CD4-positive, CD25-positive, alpha-beta regulatory T cell (primary cell): Measurements from ENCODE around the gene SLC9B1. TPM values are rescaled to one million over a fixed set of nuclear protein-coding genes. Genes with fewer than 3 reads are reported as not detected.
"Not testable (repeated sequence)": the region's sequence is repeated elsewhere in the genome, so short reads cannot be mapped to it uniquely, and the experiment has no call there.

Source experiments
- ATAC-seq, 2 donors: fragments of 150-1000 bp; cut with Tn5 transposase; one replicate each; pipeline ENCODE4 v1.10.0; 2021; ENCODE audit warnings: low read depth in 2 of 2, moderate number of reproducible peaks in 2 of 2, moderate library complexity in 1 of 2
- DNase-seq, 3 donors: peaks; one replicate each; pipeline versions ENCODE4 v3.0.0 to v3.0.0-alpha.2; 2012 to 2022; ENCODE audit warnings: mixed read lengths in 1 of 3
- H3K27ac ChIP-seq: one replicate; pipeline ENCODE4 v1.7.0; 2013; ENCODE audit warnings: mild to moderate bottlenecking, low read length; ENCODE audit not compliant: insufficient read depth, poor library complexity, severe bottlenecking
- H3K27me3 ChIP-seq: one replicate; pipeline ENCODE4 v1.7.0; 2013; ENCODE audit warnings: low read length; ENCODE audit not compliant: control insufficient read depth, insufficient read depth
- H3K36me3 ChIP-seq: one replicate; pipeline ENCODE4 v1.7.0; 2013; ENCODE audit warnings: mild to moderate bottlenecking, low read length, moderate library complexity; ENCODE audit not compliant: control insufficient read depth, insufficient read depth
- H3K4me1 ChIP-seq: 2 replicates; pipeline ENCODE4 v1.7.0; 2013; ENCODE audit warnings: mild to moderate bottlenecking, low read length; ENCODE audit not compliant: insufficient read depth, control insufficient read depth, poor library complexity, severe bottlenecking
- H3K4me3 ChIP-seq: one replicate; pipeline ENCODE4 v1.7.0; 2013; ENCODE audit warnings: low read depth, mild to moderate bottlenecking, low read length, moderate library complexity
- H3K9me3 ChIP-seq, 2 experiments: 1 replicate in 1 of 2; 2 replicates in 1 of 2; pipeline ENCODE4 v1.7.0; 2013; ENCODE audit warnings: low read length in 2 of 2, mild to moderate bottlenecking in 1 of 2, moderate library complexity in 1 of 2; ENCODE audit not compliant: control insufficient read depth in 2 of 2
- H3K27ac Mint-ChIP-seq, 3 donors: one replicate each; pipeline ENCODE4 v1.8.0; 2020 to 2022; ENCODE audit warnings: mild to moderate bottlenecking in 3 of 3, mixed read lengths in 3 of 3, moderate library complexity in 2 of 3
- H3K27me3 Mint-ChIP-seq: one replicate; pipeline ENCODE4 v1.8.0; 2022; ENCODE audit warnings: mild to moderate bottlenecking, mixed read lengths
- H3K36me3 Mint-ChIP-seq: one replicate; pipeline ENCODE4 v1.8.0; 2020; ENCODE audit warnings: mixed read lengths
- H3K4me1 Mint-ChIP-seq, 4 donors: one replicate each; pipeline ENCODE4 v1.8.0; 2020 to 2022; ENCODE audit warnings: mixed read lengths in 4 of 4, mild to moderate bottlenecking in 1 of 4
- H3K4me3 Mint-ChIP-seq, 4 donors: one replicate each; pipeline ENCODE4 v1.8.0; 2020 to 2022; ENCODE audit warnings: mild to moderate bottlenecking in 4 of 4, mixed read lengths in 4 of 4, moderate library complexity in 3 of 4
- H3K9me3 Mint-ChIP-seq, 7 donors: one replicate each; pipeline ENCODE4 v1.8.0; 2020 to 2022; ENCODE audit warnings: mixed read lengths in 7 of 7, mild to moderate bottlenecking in 3 of 7, moderate library complexity in 2 of 7
- polyA plus RNA-seq, 4 donors: library from polyadenylated mRNA; unstranded; fragments of 300-500 nt; fragmentation: Illumina TruSeq; gene quantifications; one replicate each; pipeline ENCODE4 v1.2.3, GENCODE V29; 2021
- total RNA-seq: library from RNA; stranded (reverse); gene quantifications from one replicate; pipeline ENCODE4 v1.2.3, GENCODE V29; 2022

SLC9B1 gene
- total and polyA plus RNA-seq, 5 donors from 2014 or later = 1.7 to 2.7 (median 2.3) TPM

DNA sequence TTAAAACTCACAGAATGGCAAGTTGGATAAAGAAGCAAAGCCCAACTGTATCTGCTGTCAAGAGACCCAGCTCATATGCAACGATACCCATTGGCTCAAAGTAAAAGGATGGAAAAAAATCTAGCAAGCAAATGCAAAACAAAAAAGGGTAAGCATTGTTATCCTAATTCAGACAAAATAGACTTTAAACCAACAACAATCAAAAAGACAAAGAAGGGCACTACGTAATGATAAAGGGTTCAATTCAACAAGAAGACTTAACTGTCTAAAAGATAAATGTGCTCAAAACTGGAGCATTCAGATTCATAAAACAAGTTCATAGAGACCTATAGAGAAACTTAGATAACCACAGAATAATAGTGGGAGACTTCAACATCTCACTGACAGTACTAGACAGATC is 81.4 kb downstream of the SLC9B1 start:
- not testable (repeated sequence) for H3K4me3 Mint-ChIP-seq, H3K9me3 ChIP-seq

DNA sequence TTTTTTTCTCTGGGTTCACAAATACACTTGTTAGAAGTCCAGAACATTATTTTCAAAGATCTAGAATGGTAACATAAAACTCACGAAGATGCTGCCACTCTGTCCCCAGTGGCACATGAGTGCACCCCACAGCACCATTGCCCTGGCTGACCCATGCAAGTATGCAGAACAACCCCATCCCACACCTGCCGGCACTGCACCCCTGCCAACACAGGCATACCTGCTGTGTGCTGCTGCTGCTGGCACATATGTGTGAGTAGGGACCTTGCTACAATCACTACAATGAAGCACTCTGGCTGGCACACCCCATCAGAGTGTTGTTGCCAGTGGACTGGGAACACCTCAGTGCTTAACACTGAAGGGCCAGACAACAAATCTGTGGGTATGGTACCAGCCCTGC is 83.8 kb downstream of the SLC9B1 start:
- no peak overlapping the region for H3K27ac ChIP-seq
- H3K36me3 Mint-ChIP-seq = peaks cover 6% of the 10 kb centered on the region
- no peak for DNase-seq

More for the DNA sequence above, 81.4 kb downstream of the SLC9B1 start:
- not testable (repeated sequence) for H3K27ac Mint-ChIP-seq, ATAC-seq, DNase-seq, H3K4me1 ChIP-seq, H3K9me3 Mint-ChIP-seq, H3K27ac ChIP-seq, H3K36me3 ChIP-seq, H3K4me1 Mint-ChIP-seq, H3K4me3 ChIP-seq, H3K27me3 Mint-ChIP-seq, H3K27me3 ChIP-seq, H3K36me3 Mint-ChIP-seq

GRCh38 chr4:102919697-102920096 is 99.8 kb downstream of the SLC9B1 start:
- Mint-ChIP-seq H3K9me3 (peaks cover 0 to 22% (median 7%) of the 10 kb centered on the region in 7 donors), H3K36me3 (peaks cover 18% of the 10 kb centered on the region)
- not testable (repeated sequence) for H3K4me3 Mint-ChIP-seq, H3K27ac Mint-ChIP-seq, DNase-seq, H3K36me3 ChIP-seq, H3K27me3 ChIP-seq, H3K27me3 Mint-ChIP-seq, H3K4me1 ChIP-seq, H3K9me3 ChIP-seq, H3K27ac ChIP-seq, H3K4me3 ChIP-seq, ATAC-seq, H3K4me1 Mint-ChIP-seq

More for the DNA sequence above, 83.8 kb downstream of the SLC9B1 start:
- Mint-ChIP-seq H3K27ac (no peak overlapping the region), H3K4me1 (peaks cover 0 to 6% (median 0%) of the 10 kb centered on the region in 4 donors), H3K9me3 (peaks cover 0 to 3% (median 0%) of the 10 kb centered on the region in 7 donors), H3K27me3 (no peaks in the 10 kb centered on the region), H3K4me3 (no peak overlapping the region)
- no peaks in the 10 kb centered on the region for H3K4me1 ChIP-seq
- H3K4me3 ChIP-seq = no peak overlapping the region
- H3K27me3 ChIP-seq = no peaks in the 10 kb centered on the region
- no peak for ATAC-seq
- no peaks in the 10 kb centered on the region for H3K36me3 ChIP-seq
- peaks cover 0 to 2% of the 10 kb centered on the region in 2 experiments for H3K9me3 ChIP-seq

DNA sequence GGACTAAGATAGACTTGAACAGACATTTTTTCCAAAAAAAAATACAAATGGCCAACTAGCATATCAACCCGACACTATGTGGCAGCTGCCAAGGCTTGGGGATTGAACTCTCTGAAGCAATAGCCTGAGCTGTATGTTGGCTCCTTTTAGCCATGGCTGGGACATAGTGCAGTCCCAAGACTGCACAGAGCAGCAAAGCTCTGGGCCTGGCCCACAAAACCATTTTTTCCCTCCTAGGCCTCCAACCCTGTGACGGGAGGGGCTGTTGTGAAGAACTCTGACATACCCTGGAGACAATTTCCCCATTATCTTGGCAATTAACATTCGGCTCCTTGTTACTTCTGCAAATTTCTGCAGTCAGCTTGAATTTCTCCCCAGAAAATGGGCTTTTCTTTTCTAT is 100.6 kb downstream of the SLC9B1 start:
- no peaks in the 10 kb centered on the region for H3K4me1 Mint-ChIP-seq
- H3K27me3 ChIP-seq = no peaks in the 10 kb centered on the region
- no peak overlapping the region for H3K27ac Mint-ChIP-seq
- no peak overlapping the region for H3K4me3 ChIP-seq
- no peak overlapping the region for H3K4me3 Mint-ChIP-seq
- no peaks in the 10 kb centered on the region for H3K4me1 ChIP-seq
- peaks cover 0 to 31% (median 12%) of the 10 kb centered on the region in 7 donors for H3K9me3 Mint-ChIP-seq
- no peak overlapping the region for H3K27ac ChIP-seq
- no peaks in the 10 kb centered on the region for H3K36me3 ChIP-seq
- no peaks in the 10 kb centered on the region for H3K27me3 Mint-ChIP-seq
- ATAC-seq (no peak), DNase-seq (no peak)
- H3K9me3 ChIP-seq = peaks cover 0 to 9% of the 10 kb centered on the region in 2 experiments
- H3K36me3 Mint-ChIP-seq = peaks cover 24% of the 10 kb centered on the region

DNA sequence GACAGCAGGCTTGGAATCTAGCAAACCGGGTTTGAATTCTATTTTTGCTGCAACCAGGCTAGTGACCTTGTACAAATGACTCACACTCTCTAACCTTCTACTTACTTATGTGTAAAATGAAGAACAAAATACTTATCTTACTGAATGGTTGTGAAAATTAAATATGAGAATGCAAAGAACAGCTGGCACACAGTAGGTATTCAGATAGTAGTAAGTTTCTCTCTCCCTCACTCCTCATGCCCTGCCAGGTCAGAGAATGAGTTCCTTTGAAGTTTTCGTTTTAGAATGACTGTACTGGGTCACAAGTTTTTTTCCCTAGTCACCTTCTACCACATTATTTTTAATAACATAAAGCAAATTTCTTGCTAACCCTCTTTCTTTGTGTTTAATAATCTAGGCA is 117.7 kb downstream of the SLC9B1 start:
- H3K4me1 ChIP-seq = no peaks in the 10 kb centered on the region
- no peaks in the 10 kb centered on the region for H3K36me3 ChIP-seq
- H3K4me3 ChIP-seq = no peak overlapping the region
- Mint-ChIP-seq H3K36me3 (no peaks in the 10 kb centered on the region), H3K27ac (no peak overlapping the region), H3K27me3 (no peaks in the 10 kb centered on the region), H3K4me1 (no peaks in the 10 kb centered on the region), H3K4me3 (no peak overlapping the region), H3K9me3 (no peaks in the 10 kb centered on the region)
- DNase-seq (no peak), ATAC-seq (no peak)
- no peak overlapping the region for H3K27ac ChIP-seq
- H3K9me3 ChIP-seq = no peaks in the 10 kb centered on the region
- no peaks in the 10 kb centered on the region for H3K27me3 ChIP-seq

DNA sequence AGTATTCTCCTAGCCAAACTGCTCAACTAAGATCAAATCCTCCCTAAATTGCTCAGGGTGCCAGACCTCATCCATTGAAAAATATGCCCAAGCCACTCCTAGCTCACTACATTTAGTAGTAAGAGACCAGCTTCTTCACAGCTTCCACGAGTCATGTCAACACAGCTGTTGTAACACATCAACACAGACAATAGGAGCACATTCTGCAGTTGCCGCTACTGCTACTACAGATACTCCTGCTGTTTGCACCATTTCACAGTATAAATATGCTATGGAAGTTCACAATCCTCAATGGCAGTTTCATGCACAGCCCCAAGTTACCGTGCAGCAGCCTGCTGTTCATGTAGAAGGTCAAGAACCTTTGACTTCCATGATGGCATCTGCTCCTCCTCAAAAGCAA is 121.9 kb downstream of the SLC9B1 start:
- H3K9me3 ChIP-seq, H3K9me3 Mint-ChIP-seq, H3K27ac ChIP-seq, H3K27me3 ChIP-seq, H3K27ac Mint-ChIP-seq, DNase-seq, ATAC-seq, H3K27me3 Mint-ChIP-seq, H3K4me1 Mint-ChIP-seq, H3K4me3 Mint-ChIP-seq, H3K4me1 ChIP-seq, H3K36me3 ChIP-seq, H3K36me3 Mint-ChIP-seq, H3K4me3 ChIP-seq: not testable (repeated sequence)

DNA sequence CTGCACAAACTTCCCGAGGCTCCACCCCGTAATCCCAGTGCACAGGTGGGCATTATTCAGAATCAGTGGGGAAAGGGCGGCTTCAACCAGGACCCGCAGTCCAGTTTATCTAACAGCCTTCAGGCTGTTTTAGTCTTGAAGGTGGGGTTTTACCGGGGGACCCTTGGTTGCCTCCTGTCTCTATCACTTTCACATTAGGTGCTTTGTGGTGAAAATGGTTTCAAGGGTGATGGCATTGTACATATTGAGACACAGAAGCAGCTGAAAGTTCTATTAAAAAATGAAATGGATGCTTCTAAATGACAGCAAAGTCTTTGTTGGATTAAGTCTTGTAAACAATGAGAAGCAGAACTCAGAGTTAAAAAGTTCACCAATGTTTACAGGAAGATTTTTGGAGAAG is 123.0 kb downstream of the SLC9B1 start:
- H3K27me3 Mint-ChIP-seq, ATAC-seq, H3K4me3 ChIP-seq, H3K27ac Mint-ChIP-seq, DNase-seq, H3K4me3 Mint-ChIP-seq, H3K9me3 ChIP-seq, H3K27ac ChIP-seq, H3K36me3 Mint-ChIP-seq, H3K4me1 ChIP-seq, H3K27me3 ChIP-seq, H3K36me3 ChIP-seq, H3K4me1 Mint-ChIP-seq, H3K9me3 Mint-ChIP-seq: not testable (repeated sequence)

DNA sequence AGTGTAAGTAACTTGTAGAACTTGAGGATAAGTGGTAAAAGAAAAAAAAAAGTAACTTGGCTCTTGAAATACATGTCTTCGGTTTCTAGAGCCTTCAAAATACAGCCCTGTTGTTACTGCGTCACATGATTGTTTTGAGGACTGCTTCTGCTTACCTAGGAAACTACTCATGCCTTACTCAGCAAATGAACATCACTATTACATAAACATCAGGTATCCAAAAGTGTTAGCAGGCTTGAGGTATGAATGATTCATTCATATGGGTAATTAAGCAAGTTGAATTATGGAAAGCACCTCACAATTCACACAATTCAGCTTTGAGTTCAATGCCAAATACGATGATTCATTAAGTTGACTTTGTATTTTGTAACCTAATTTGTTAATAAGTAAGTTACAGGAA is 129.6 kb downstream of the SLC9B1 start:
- not testable (repeated sequence) for H3K36me3 Mint-ChIP-seq, DNase-seq, ATAC-seq, H3K4me3 ChIP-seq, H3K27me3 ChIP-seq, H3K9me3 ChIP-seq, H3K9me3 Mint-ChIP-seq, H3K4me3 Mint-ChIP-seq, H3K4me1 ChIP-seq, H3K27me3 Mint-ChIP-seq, H3K27ac ChIP-seq, H3K36me3 ChIP-seq
- Mint-ChIP-seq H3K27ac (peak overlapping the region in 1 of 3 donors; percentile 14), H3K4me1 (peaks cover 0 to 14% (median 4%) of the 10 kb centered on the region in 4 donors)
